Hepatic stellate cell (primary cell): ENCODE measurements around the gene FAM156A.
"Not testable (repeated sequence)": the region's sequence is repeated elsewhere in the genome, so short reads cannot be mapped to it uniquely, and the experiment has no call there.

ENCODE experiments used
- DNase-seq: peaks from one replicate; pipeline ENCODE4 v3.0.0; 2011; ENCODE audit warnings: low spot score

FAM156A gene

GRCh38 chrX:52905531-52905930 lies 52.8 kb downstream of the FAM156A start:
- not testable (repeated sequence) for DNase-seq
